ENCODE measurements around the gene TMEM80.
A peak's percentile ranks its signal among the peaks of the same experiment; 100 is the strongest.
"Not testable (repeated sequence)": the region's sequence is repeated elsewhere in the genome, so short reads cannot be mapped to it uniquely, and the experiment has no call there.

Gene TMEM80

DNA sequence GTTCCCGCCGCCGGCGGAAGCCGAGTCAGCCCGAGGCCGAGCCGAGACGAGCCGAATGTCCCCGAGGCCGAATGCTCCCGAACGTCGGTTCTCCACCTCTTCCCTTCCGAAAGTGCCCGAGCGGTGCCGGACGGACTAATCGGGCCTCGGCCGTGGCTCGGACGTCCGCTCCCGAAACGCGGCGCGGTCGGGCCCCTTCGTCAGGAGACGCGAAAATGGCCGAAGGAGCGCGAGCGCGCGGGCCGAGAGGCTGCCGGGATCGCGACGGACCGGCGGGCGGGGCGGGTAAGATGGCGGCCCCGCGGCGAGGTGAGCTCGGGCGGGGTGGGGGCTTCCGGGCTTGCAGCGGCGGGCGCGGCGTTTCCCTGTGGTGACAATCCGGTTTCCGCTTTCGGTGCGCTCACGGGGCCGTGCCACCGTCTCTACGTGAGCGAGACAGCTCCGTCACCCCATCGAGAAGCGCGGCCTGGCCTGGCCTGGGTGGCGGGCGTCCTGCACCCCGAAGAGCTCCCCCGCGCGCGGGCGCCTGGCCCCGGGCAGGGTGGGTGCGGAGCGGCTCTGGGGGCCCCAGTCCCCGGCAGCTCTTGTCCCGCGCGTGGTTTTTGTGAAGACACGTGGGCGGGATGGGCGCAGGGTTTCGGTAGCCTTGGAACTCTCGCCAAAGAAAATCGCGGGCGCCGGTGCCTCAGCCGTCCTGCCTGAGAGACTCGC, at the start of gene TMEM80:
Gene TMEM80, plus strand, starts transcription at position 279 of the 711 bp plus-strand sequence. Its CDS starts 12 bp downstream, at position 291.
- DNase-seq: peak; percentile 98

DNA sequence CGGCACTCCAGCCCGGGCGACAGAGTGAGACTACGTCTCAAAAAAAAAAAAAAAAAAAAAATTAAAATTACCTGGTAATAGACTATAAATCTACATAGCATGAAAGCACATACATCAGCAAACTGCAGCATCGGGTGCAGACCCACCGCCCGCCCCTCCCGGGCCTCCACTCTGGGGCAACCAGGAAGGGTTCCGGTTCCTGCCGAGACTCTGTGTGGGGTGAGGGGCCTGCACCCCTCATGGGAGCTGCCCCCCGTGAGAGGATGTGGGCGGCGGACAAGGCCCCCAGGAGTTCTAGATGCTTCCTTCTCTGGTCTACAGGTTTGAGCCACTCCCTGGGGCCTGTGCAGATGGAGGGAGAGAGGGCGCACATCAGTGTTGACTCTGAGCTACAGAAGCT, 49.4 kb upstream of the TMEM80 start:
- no peak for DNase-seq

DNA sequence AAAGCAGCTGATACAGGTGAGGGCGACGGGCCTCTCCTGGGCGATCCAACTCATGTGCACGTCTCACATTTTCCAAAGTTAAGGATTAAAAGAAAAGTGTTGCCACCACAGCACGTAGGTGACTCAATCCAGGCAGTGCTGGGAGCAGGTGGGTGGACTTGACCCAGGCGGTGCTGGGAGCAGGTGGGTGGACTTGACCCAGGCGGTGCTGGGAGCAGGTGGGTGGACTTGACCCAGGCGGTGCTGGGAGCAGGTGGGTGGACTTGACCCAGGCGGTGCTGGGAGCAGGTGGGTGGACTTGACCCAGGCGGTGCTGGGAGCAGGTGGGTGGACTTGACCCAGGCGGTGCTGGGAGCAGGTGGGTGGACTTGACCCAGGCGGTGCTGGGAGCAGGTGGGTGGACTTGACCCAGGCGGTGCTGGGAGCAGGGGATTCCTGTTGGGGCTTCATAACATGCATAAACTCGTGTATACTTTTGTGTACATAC, 47.9 kb upstream of the TMEM80 start:
- not testable (repeated sequence) for DNase-seq

DNA sequence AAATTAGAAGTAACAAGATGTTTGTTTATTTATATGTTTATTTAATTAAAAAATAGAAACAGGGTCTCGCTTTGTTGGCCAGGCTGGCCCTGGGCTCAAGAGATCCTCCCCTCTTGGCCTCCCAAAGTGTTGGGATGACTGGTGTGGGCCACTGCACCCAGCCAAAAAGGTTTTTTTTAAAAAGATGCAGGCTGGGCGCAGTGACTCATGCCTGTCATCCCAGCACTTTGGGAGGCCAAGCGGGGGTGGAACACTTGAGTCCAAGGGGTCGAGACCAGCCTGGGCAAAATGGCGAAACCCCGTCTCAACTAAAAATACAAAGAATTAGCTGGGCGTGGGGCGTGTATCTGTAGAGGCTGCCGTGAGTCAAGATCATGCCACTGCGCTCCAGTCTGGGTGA, 45.1 kb upstream of the TMEM80 start:
- no peak for DNase-seq

DNA sequence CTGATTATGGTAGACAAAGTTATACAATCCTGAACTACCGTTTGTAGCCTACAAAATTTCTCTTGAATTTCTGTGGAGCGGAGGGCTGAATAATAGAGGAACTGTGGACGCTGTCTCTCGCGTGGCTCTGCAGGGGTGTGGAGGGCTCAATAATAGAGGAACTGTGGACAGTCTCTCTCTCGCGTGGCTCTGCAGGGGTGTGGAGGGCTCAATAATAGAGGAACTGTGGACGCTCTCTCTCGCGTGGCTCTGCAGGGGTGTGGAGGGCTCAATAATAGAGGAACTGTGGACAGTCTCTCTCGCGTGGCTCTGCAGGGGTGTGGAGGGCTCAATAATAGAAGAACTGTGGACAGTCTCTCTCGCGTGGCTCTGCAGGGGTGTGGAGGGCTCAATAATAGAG, 42.5 kb upstream of the TMEM80 start:
- DNase-seq: not testable (repeated sequence)

DNA sequence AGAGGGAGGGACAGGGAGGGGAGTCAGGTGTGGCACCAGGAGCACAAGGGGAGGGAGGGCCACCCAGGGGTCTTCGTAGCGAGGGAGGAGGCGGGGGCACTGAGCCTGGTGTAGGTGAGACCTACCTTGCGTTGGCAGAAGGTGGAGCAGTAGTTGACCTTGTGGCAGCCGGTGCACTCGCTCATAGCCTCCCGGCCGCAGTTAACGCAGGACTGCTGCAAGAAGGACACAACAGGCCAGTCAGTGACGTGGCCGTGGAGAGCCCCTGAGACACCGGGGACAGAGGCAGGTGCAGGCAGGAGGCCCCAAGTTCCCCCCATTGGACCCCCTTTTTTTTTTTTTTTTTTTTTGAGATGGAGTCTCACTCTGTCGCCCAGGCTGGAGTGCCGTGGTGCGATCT, 41.8 kb upstream of the TMEM80 start:
- DNase-seq: no peak

DNA sequence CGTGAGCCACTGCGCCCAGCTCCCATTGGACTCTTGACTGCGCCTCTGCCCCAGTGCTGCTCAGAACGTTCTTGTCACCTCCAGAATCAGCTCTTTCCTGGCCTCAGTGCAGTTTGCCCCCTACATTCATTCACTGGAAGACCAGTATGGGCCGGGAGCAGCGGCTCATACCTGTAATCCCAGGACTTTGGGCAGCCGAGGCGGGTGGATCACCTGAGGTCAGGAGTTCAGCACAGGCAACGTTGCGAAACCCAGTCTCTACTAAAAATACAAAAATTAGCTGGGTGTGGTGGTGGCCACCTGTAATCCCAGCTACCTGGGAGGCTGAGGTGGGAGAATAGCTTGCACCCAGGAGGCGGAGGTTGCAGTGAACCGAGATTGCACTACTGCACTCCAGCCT, 41.2 kb upstream of the TMEM80 start:
- not testable (repeated sequence) for DNase-seq

DNA sequence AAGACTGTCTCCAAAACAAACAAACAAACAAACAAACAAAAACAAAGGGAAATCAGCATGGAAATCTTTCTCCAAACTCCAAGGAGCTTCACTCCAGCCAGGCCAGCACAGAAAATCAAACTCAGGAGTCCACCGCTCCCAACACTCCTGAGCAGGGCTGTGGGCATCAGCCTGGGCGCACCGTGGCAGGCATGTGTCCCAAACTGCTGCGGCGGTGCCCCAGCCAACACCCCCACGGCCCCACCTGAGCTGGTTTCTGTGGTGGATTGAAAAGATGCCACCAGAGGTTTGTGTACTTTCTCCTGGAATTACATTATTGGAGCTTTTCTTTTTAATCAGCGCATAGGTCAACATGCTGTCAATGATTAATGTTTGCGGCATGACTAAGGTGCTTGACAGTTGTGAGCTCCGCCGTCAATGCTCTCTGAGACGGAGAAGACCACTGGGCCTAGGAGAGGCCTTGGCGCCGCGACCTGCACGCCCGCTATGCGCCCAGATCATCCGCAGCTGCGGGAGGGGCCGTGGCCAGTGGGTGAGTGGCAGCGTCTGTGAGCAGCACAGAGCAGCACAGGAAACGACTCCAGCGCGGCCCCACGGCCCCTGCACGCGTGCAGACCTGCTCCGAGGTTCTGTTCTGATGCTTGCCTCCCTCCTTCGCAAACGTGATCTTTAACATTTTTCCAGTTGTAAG, 40.4 kb upstream of the TMEM80 start:
- DNase-seq: no peak

DNA sequence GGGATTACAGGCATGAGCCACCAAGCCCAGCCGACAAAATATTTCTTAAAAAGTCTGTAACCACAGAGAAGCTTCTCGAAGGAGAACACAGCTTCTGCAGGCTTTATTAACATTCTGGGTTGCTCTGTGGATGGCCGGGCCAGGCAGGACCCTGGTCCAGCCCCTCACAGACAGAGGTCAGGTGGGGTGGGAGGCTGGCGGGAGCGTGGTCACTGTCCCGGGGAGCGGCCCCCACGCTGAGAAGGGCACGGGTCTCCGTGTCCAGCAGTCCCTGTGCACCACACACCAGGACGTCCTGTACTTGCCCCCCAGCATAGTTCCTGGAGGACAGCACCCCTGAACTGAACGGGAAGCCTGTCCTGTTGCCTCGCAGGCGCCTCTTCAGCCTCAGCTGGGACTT, 39.2 kb upstream of the TMEM80 start:
- no peak for DNase-seq

DNA sequence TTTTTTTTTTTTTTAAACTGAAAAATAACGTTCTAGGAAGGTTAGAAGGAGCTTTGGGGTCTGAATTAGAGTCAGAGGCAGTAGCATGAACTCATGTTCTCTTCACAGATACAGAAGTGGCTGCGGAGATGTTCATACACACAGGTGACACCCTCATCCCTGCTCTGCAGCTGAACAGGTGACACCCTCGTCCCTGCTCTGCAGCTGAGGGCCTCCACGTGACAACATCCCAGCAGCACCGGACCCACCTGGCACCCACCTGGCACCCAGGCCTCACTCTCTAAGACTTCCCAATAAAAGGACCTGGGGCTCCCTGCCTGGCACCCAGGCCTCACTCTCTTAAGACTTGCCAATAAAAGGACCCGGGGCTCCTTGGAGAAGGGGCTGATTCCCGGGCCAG, 38.8 kb upstream of the TMEM80 start:
- no peak for DNase-seq

DNA sequence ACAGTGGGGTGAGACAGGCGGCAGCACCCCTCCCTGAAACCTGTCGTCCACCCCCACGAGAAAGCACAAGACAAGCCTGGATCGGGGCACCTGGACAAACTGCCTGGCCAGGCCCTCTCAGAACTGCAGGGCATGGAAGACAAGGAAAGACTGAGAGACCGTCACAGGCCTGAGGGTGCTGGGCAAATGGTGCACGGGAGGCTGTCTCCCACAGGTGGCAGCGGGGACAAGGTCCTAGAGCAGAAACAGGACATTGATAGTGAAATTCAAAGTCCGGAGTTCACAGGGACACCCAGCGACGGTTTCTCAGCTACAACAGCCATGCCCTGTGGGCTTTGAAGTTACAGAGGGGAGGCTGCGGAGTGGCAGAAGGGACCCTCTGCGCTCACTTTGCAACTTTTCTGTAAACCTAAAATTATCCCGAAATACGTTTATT, 37.9 kb upstream of the TMEM80 start:
- DNase-seq: no peak

DNA sequence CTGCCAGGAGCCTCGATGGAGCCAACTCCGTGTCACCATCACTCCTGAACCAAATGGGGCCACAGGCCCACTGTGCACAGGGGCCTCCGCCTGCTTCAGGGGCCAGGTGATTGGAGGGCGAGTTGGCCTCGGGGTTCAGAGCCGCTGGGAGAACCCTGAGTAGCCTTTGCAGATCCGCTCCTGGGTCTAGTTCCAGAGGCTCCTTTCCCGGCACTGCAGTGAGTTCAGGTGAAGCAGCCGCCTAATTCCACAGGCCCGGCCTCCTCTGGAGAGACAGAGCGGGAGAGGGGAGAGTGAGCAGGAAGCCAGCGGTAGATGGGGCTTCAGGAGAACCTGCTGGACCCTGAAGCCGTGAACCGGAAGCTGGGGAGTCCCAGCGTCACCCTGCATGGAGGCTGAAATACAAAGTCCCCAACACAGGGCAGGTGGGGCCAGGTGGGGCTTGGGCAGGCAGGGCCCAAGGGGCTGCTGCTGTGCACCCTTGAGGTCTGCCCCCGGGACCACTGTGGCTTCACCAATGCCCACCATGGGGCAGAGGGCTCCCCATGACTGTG, 36.0 kb upstream of the TMEM80 start:
- no peak for DNase-seq

DNA sequence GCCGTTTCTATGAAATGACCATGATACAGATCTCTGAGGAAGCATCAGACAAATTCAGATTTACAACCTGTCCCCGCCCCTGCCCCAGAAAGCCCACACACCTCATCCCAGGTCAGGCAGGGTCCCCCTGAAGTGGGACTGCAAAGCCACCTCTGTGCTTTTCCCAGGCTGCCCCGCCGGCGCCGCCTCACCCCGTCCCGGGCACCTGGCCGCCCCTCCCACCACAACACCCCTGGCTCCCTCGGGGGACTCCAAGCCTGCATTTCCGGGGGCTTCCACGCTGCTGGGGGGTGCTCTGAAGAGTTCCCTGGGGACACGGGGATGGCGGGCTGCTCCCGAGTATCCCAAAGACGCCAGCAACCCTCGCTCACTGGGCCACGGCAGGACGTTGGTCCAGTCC, 35.3 kb upstream of the TMEM80 start:
- no peak for DNase-seq

DNA sequence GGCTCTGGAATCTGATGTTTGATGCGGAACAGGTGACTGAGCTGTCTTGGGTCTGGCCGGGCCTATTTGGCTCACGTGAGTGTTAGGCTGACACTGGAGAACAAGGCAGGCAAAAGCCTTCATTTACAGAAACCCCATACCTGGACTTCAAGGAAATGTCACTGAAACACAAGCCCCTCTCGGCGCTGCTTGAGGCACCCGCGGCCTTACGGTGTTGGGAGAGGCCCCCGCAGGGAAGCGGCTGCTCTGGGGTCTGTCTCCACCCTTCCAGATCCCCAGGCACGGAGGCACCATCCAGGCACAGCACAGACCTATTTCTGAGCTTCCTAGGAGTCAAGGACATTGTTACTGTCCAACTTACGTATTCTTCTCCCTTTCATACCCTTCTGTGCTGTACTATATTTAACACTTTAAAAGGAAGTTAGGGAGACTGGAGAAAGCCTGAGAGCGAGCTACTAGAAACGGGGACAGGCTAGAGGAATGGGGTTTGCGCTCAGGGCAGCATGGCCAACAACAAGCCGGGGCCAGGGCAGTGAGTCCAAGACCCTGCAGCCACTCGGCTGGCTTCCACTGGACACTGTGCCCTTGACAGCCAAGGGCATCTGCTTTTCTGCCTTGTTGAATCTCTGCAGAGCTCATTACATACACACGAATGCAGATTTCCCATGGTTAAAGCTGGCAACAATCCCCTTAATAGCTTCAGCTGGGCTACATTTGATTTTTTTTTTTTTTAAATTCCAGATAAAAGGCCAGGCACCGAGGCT, 34.8 kb upstream of the TMEM80 start:
- DNase-seq: no peak

DNA sequence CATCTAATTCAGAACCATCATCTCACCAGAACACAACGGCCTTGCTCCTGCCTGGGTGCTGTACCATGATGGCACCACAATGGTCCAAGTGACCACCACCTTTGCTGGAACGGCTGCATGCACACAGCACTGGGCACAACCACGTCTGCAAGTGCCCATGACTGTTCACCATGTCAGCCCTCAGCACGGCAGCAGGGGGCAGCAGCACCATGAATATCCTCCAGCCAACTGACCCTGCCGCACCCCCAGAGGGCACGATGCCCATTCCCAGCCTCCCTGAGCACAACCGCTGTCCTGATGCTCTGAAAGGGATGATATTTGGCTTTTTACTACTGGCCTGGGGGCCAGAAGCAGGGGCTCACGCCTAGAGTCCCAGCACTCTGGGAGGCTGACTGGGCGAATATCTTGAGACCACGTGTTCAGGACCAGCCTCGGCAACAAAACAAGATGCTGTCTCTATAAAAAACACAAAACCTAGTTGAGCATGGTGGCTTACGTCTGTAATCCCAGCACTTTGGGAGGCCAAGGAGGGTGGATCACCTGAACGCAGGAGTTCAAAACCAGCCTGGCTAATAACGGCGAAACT, 32.8 kb upstream of the TMEM80 start:
- peak; percentile 39 for DNase-seq

DNA sequence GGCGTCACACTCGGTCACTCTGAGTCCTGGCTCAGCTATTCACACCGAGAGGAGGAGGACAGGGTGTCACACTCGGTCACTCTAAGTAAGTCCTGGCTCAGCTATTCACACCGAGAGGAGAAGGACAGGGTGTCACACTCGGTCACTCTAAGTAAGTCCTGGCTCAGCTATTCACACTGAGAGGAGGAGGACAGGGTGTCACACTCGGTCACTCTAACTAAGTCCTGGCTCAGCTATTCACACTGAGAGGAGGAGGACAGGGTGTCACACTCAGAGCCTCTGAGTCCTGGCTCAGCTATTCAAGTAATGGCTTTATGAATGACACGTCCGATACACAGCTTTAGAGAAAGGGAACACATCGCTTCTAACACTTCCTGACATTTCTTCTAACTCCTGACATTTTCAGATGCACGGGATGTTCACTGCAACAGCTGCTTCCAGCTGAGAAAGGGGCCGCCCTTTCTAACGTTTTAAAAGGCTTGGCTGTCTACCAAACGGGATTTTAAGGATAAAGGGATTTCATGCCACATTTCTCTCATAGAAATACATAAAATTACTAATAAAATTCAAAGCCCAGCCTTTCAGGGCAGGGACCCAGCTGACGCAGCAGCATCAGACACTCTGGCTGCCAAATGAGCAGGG, 30.4 kb upstream of the TMEM80 start:
- no peak for DNase-seq

DNA sequence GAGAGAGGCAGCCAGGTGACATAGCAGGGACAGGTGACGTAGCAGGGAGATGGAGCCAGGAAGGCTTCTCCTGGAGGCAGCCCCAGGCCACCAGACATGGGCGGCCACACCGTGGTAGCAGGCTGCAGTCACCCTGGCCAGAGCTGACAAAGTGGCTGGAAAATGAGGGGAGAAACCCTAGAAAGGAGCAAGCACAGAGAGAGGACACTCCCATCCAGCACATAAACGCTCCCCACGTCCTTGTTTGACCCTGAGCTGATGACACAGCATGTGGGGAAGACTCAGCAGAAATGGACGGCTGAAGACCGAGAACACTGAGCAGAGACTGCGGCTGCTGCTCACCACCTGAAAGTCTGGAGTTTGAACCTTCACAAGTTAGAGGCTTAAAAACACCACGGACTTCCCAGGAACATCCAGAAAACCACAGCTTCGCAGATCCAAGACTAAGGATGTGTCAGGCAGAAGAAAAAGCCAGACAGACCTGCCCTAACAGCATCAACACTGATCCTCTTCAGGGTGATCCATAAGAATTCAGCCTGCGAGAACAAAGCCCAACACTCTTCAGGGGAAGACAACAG, 29.8 kb upstream of the TMEM80 start:
- DNase-seq: no peak

DNA sequence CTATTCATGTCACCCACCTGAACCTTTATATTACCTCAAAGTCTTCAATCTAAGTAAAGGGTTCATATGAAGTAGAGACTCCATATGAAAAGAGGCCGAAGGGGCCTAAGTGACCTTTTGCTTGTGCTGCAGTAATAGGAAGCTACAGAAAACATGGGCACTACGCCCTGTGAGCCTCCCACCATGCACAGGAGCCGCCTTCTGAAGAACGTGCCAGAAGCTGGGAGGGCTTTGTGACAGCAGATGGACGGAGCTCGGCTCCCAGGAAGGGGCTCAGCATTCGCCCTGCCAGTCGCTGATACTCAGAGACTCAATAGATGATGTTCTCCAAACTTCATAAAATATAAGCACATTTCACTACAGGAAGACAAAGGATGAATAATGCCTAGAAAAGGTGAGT, 21.8 kb upstream of the TMEM80 start:
- no peak for DNase-seq

DNA sequence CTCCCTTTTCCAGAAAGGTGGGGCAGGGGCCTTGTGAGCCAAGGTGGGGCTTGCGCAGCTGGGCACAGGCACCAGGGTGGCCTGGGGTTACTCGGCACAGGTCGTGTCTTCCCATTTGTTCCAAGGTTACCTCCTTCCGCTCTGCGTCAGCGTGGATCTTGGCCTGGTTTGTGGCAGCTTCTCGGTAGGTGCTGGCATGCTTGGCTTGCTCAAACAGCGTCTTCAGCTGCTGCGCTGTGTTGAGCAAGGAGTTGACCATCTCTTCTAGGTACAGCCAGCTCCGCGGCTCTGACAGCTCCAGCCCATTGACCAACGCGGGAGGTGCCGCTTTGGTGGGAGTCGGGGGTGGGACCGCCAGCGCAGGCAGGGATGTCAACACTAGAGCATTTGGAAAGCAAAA, 21.2 kb upstream of the TMEM80 start:
- no peak for DNase-seq

DNA sequence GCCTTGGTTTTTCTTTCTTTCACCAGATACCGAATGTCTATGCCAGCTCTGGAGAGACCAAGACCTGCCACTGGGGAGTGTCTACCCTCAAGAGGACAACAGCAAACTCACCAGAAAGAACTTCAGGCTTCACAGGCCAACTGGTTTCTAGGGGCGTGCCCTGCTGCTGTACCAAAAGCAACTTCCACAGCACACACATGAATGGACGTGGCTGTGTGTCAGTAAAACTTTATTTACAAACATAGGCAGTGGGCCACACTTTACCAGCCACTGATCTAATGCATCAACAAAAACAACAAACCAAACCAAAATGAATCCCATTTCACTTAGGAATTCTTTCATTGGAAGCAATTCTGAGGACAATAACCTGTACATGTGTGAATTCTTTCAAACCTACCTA, 17.3 kb upstream of the TMEM80 start:
- DNase-seq: no peak

DNA sequence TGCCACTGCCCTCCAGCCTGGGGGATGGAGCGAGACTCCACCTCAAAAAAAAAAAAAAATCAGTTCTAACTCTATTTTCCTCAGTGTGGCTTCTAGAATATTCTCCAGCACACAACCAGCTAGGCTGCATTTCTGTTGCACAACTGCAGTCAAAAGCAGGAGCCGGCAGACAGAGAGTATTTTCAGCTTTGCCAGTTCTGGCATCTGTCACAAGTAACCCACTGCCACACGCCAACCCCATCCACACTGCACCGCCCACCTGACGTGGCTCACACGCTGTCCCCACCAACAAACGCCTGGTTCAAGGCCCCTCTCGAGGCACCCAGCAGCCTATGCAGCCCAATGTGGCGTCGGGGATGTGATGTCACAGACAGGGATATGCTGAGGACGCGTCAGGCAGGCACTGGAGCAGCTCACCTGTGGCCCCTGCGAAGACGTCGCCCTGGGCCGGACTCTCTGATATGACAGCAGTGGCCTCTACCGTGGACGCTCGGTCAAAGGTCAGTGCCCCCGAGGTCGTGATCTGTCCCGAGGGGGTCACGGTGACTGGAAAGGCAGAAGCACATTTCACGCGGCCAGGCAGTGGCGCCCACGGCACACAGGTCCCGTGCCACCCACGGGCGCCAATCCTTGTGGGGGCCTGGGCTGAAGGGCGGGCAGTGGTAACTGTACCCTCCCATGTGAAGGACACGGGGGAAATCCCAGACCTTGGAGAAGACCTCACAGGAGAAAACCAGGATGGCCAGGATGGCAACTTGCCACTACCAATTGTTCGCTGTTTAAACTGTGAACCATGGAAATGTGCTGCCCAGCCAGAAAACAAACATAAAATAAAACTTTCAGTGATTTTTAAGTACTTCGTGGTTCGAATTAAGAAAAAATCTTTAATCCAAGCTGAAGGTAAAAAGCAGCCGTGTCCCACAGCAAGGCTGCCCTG, 16.1 kb upstream of the TMEM80 start:
- no peak for DNase-seq
